HuH-7.5 (cell line): ENCODE data around the gene BEAN1.

ENCODE experiments used
- DNase-seq: peaks from one replicate; pipeline ENCODE4 v3.0.0; 2011; ENCODE audit warnings: low spot score

Gene BEAN1

GRCh38 chr16:66395806-66396555, 31.1 kb upstream of the BEAN1 start:
- DNase-seq, result no peak

- no peak for DNase-seq
Measured at GRCh38 chr16:66397736-66398433, 29.2 kb upstream of the BEAN1 start.

- DNase-seq, result no peak
Measured at GRCh38 chr16:66399031-66399430, 28.1 kb upstream of the BEAN1 start.

GRCh38 chr16:66399930-66400329, 27.2 kb upstream of the BEAN1 start:
- DNase-seq, result no peak

- DNase-seq, result no peak
Measured at GRCh38 chr16:66400503-66401380, 26.4 kb upstream of the BEAN1 start.

GRCh38 chr16:66401610-66402009, 25.5 kb upstream of the BEAN1 start:
- no peak for DNase-seq

GRCh38 chr16:66402166-66402565, 24.9 kb upstream of the BEAN1 start:
- DNase-seq, result no peak

GRCh38 chr16:66402591-66403230, 24.4 kb upstream of the BEAN1 start:
- no peak for DNase-seq

GRCh38 chr16:66403531-66404145, 23.5 kb upstream of the BEAN1 start:
- DNase-seq, result no peak

GRCh38 chr16:66405057-66405783, 21.9 kb upstream of the BEAN1 start:
- DNase-seq, result no peak

- DNase-seq, result peak; percentile 87
Measured at GRCh38 chr16:66406534-66407221, 20.4 kb upstream of the BEAN1 start.

- no peak for DNase-seq
Measured at GRCh38 chr16:66408163-66409048, 18.7 kb upstream of the BEAN1 start.

GRCh38 chr16:66409156-66409555, 17.9 kb upstream of the BEAN1 start:
- no peak for DNase-seq

- DNase-seq, result no peak
Measured at GRCh38 chr16:66412182-66412581, 14.9 kb upstream of the BEAN1 start.

- no peak for DNase-seq
Measured at GRCh38 chr16:66414891-66415290, 12.2 kb upstream of the BEAN1 start.

- DNase-seq, result no peak
Measured at GRCh38 chr16:66416136-66416535, 11.0 kb upstream of the BEAN1 start.

- DNase-seq, result no peak
Measured at GRCh38 chr16:66416939-66417700, 10.0 kb upstream of the BEAN1 start.

GRCh38 chr16:66418165-66418962, 8.7 kb upstream of the BEAN1 start:
- no peak for DNase-seq
